Activated CD8-positive, alpha-beta memory T cell treated with anti-CD3 and anti-CD28 coated beads, Interleukin-2, amount 10 ng/mL, durations not matched to agents 7 days and 5 days (primary cell): Measurements from ENCODE around the gene TEX36. TPM values are rescaled to one million over a fixed set of nuclear protein-coding genes. Genes with fewer than 3 reads are reported as not detected.
"Not testable (repeated sequence)": the region's sequence is repeated elsewhere in the genome, so short reads cannot be mapped to it uniquely, and the experiment has no call there.

Experiments used
- ATAC-seq: fragments of 150-1000 bp; cut with Tn5 transposase; one replicate; pipeline ENCODE4 v1.10.0; 2021; ENCODE audit warnings: moderate library complexity
- CTCF ChIA-PET: fragments of 350-600 bp; sonication (Branson Sonifier 250); formaldehyde crosslinking; loops from one replicate; lab custom pipeline; 2021; ENCODE audit warnings: antibody characterized with exemption; lab: Charles Lee
- DNase-seq: peaks from one replicate; pipeline ENCODE4 v3.0.0-alpha.2; 2020
- H3K27ac Mint-ChIP-seq: one replicate; pipeline ENCODE4 v1.8.0; 2021; ENCODE audit warnings: mild to moderate bottlenecking, mixed read lengths
- H3K27me3 Mint-ChIP-seq: one replicate; pipeline ENCODE4 v1.8.0; 2021; ENCODE audit warnings: mixed read lengths
- H3K36me3 Mint-ChIP-seq: one replicate; pipeline ENCODE4 v1.8.0; 2021; ENCODE audit warnings: mild to moderate bottlenecking, mixed read lengths
- H3K4me1 Mint-ChIP-seq: one replicate; pipeline ENCODE4 v1.8.0; 2021; ENCODE audit warnings: mixed read lengths
- H3K4me3 Mint-ChIP-seq: one replicate; pipeline ENCODE4 v1.8.0; 2021; ENCODE audit warnings: mild to moderate bottlenecking, moderate library complexity, mixed read lengths
- H3K9me3 Mint-ChIP-seq: one replicate; pipeline ENCODE4 v1.8.0; 2022; ENCODE audit warnings: low read depth, mixed read lengths
- total RNA-seq, 2 experiments: library from RNA; stranded (reverse); gene quantifications; one replicate each; pipeline ENCODE4 v1.2.3, GENCODE V29; 2021

The TEX36 gene
- total RNA-seq, 2 experiments from 2014 or later = not detected

DNA sequence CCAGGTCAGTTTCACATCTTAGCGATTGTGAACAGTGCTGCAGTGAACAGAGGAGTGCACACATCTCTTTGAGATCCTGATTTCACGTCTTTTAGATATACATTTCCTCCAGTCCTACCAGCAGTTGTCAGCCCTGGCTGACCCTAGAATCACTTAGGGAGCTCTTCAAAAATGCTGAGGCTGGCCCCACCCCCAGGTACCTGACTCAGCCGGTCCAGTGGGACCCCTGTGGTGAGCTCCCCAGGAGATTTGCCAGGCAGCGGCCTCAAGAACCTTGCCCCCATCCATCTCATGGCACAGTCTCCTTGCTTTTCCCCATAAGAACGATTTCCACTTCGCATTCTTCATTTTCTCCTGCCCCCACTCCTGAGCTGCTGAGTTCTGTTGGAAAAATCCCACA is 45.5 kb downstream of the TEX36 start:
- Mint-ChIP-seq H3K4me1 (no peaks in the 10 kb centered on the region), H3K27me3 (no peaks in the 10 kb centered on the region), H3K9me3 (no peaks in the 10 kb centered on the region), H3K27ac (no peak overlapping the region), H3K36me3 (no peaks in the 10 kb centered on the region), H3K4me3 (no peak overlapping the region)
- DNase-seq (no peak), ATAC-seq (no peak)
- CTCF ChIA-PET = no interaction called here

GRCh38 chr10:125634606-125635005 is 48.4 kb downstream of the TEX36 start:
- ATAC-seq = no peak
- DNase-seq = no peak
- H3K9me3 Mint-ChIP-seq = no peaks in the 10 kb centered on the region
- no peaks in the 10 kb centered on the region for H3K4me1 Mint-ChIP-seq
- no peak overlapping the region for H3K4me3 Mint-ChIP-seq
- no peak overlapping the region for H3K27ac Mint-ChIP-seq
- no peaks in the 10 kb centered on the region for H3K36me3 Mint-ChIP-seq
- H3K27me3 Mint-ChIP-seq = no peaks in the 10 kb centered on the region
- CTCF ChIA-PET = no interaction called here

- CTCF ChIA-PET = interaction anchor here (0.6 kb wide), 1 partner anchor 641 kb away, joined by 3 read pairs; no protein-coding TSS in a partner anchor
- ATAC-seq (no peak), DNase-seq (no peak)
- no peaks in the 10 kb centered on the region for H3K9me3 Mint-ChIP-seq
- H3K27me3 Mint-ChIP-seq = no peaks in the 10 kb centered on the region
- H3K4me1 Mint-ChIP-seq = no peaks in the 10 kb centered on the region
- no peak overlapping the region for H3K4me3 Mint-ChIP-seq
- H3K36me3 Mint-ChIP-seq = no peaks in the 10 kb centered on the region
- H3K27ac Mint-ChIP-seq = no peak overlapping the region
Observed at GRCh38 chr10:125633517-125633999, 49.4 kb downstream of the TEX36 start.

DNA sequence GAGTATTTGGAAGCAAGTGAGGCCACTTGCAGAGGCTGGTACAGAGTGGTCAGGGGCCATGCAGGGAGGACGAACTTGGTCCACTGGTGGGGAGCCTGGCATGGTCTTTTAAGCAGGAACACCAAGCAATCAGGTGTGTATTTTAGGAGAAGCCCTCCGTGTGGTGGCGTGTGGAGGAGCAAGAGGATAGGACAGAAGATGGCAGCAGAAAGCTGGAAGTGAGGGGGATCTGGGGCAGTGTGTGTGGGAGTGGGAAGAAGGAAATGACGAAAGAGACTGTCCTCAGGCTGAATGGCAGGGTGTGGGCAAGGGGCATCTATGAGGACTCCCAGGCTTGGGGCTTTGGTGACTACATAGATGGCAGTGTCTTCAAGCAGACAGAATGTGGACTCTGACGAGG is 51.2 kb downstream of the TEX36 start:
- Mint-ChIP-seq H3K4me1 (no peaks in the 10 kb centered on the region), H3K36me3 (no peaks in the 10 kb centered on the region), H3K27ac (no peak overlapping the region), H3K4me3 (no peak overlapping the region), H3K9me3 (no peaks in the 10 kb centered on the region), H3K27me3 (no peaks in the 10 kb centered on the region)
- CTCF ChIA-PET = no interaction called here
- DNase-seq (no peak), ATAC-seq (no peak)

- DNase-seq = no peak
- no peaks in the 10 kb centered on the region for H3K36me3 Mint-ChIP-seq
- no peak overlapping the region for H3K27ac Mint-ChIP-seq
- H3K4me1 Mint-ChIP-seq = no peaks in the 10 kb centered on the region
- no peak overlapping the region for H3K4me3 Mint-ChIP-seq
- no peaks in the 10 kb centered on the region for H3K27me3 Mint-ChIP-seq
- no peaks in the 10 kb centered on the region for H3K9me3 Mint-ChIP-seq
- CTCF ChIA-PET = no interaction called here
- no peak for ATAC-seq
Observed at GRCh38 chr10:125629758-125630376, 53.1 kb downstream of the TEX36 start.

DNA sequence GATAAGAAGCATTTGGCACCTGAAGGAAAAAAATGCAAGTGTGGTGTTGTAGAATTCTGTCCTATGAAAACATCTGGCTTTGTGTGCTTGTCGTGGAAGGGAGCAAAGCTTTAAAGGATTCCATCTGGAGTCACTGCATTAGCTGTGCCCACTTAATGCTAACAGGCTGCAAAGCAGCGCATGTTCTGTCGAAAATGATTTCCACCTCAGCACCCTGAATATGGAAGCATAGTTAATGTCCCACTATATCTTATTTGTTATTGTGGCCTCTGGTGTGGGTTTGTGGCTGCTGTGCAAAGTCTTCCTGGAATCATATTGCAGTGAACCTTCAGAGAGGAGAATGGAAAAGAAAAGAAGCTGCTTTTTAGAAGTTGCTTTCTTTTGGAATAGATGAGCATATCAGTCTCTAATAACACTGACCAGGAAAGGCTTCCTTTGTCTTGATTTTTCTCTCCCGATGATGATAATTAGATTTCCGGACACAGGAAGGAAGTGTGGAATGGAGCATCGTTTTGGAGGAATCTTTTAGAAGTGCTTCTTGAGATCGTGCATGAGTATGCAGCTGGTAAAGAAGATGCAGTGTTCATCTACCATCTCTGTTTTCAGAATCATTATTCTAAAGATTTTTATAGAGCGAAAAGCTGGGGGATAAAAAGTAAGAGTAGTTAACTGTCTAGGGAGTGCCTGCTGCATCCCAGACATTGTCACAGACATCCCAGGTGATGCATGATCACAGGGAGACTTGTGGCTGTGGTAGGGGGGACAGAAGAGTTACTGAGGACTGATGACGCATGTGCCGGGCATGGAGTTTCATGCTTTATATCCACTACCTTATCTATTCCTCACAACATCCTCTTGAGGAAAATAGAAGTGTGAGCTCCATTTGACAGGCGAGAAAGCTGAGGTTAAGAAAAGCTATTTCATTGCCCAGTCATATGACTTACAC is 54.6 kb downstream of the TEX36 start:
- H3K27me3 Mint-ChIP-seq = no peaks in the 10 kb centered on the region

DNA sequence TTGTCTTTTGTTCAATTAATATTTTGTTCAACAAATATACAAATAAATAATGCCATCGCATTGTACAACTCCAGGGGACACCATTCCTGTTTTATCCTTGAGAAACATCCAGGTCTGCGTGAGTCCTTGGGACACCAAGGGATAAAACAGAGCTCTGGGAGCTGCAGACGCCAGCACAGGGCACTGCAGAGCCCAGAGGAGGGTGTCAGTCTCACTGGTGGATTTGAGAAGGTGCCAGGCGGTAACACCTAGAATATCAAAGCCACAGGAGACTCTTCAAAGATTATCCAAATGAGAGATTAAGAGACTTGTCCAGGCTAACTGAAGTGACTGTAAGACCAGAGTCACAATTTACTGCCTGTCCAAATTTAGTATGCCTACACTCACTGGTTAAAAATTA is 55.3 kb downstream of the TEX36 start:
- H3K36me3 Mint-ChIP-seq = no peaks in the 10 kb centered on the region
- ATAC-seq = no peak
- no peak overlapping the region for H3K4me3 Mint-ChIP-seq
- no peaks in the 10 kb centered on the region for H3K27me3 Mint-ChIP-seq
- no peaks in the 10 kb centered on the region for H3K9me3 Mint-ChIP-seq
- CTCF ChIA-PET = no interaction called here
- no peak for DNase-seq
- H3K27ac Mint-ChIP-seq = no peak overlapping the region
- no peaks in the 10 kb centered on the region for H3K4me1 Mint-ChIP-seq

More for the DNA sequence above, 54.6 kb downstream of the TEX36 start:
- H3K4me1 Mint-ChIP-seq = no peaks in the 10 kb centered on the region
- no peaks in the 10 kb centered on the region for H3K36me3 Mint-ChIP-seq
- CTCF ChIA-PET = no interaction called here
- ATAC-seq (no peak), DNase-seq (no peak)
- H3K9me3 Mint-ChIP-seq = no peaks in the 10 kb centered on the region
- no peak overlapping the region for H3K27ac Mint-ChIP-seq
- H3K4me3 Mint-ChIP-seq = no peak overlapping the region

GRCh38 chr10:125626671-125627070 is 56.3 kb downstream of the TEX36 start:
- H3K27me3 Mint-ChIP-seq = no peaks in the 10 kb centered on the region
- CTCF ChIA-PET = no interaction called here
- ATAC-seq = no peak
- no peaks in the 10 kb centered on the region for H3K4me1 Mint-ChIP-seq
- H3K27ac Mint-ChIP-seq = no peak overlapping the region
- no peaks in the 10 kb centered on the region for H3K9me3 Mint-ChIP-seq
- no peak for DNase-seq
- no peak overlapping the region for H3K4me3 Mint-ChIP-seq
- H3K36me3 Mint-ChIP-seq = no peaks in the 10 kb centered on the region

GRCh38 chr10:125625586-125625985 is 57.4 kb downstream of the TEX36 start:
- Mint-ChIP-seq H3K4me3 (no peak overlapping the region), H3K4me1 (no peaks in the 10 kb centered on the region), H3K27ac (no peak overlapping the region), H3K27me3 (no peaks in the 10 kb centered on the region), H3K9me3 (no peaks in the 10 kb centered on the region), H3K36me3 (no peaks in the 10 kb centered on the region)
- DNase-seq = no peak
- CTCF ChIA-PET = no interaction called here
- no peak for ATAC-seq

DNA sequence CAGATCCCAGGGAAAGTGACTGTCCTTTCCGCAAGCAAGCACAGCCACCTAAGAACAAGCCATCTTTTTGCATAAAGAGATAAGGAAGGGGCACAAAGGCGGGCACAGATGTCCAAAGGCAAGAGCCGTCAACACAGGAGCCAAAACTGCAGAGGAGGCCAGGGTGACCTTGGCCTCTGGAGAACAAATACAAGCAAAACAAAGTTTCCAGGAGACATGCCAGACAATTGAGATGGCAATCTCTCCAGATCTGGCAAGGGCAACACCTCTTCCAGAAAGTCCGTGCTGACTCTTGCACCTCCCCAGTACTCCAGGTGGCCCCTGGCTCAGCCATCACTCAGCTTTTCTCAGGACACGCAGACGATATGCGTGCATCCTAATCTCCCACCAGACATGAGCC is 58.2 kb downstream of the TEX36 start:
- no peaks in the 10 kb centered on the region for H3K4me1 Mint-ChIP-seq
- no peaks in the 10 kb centered on the region for H3K27me3 Mint-ChIP-seq
- no peak overlapping the region for H3K27ac Mint-ChIP-seq
- H3K4me3 Mint-ChIP-seq = no peak overlapping the region
- H3K9me3 Mint-ChIP-seq = no peaks in the 10 kb centered on the region
- ATAC-seq (no peak), DNase-seq (no peak)
- CTCF ChIA-PET = no interaction called here
- no peaks in the 10 kb centered on the region for H3K36me3 Mint-ChIP-seq

DNA sequence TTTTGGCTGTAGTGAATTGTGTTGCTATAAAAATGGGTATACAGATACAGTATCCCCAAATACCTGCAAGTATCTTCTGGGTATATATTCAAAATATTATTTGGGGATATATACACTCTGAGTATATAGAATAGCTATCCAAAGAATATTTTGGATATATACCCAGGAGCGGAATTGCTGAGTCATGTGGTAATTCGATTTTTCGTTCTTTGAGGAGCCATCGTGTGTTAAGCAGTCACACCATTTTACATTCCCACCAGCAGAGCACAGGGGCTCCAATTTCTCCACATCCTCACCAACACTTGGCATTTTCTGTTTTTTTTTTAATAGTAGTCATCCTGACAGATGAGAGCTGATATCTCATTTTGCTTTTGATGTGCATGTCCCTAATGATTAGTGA is 61.9 kb downstream of the TEX36 start:
- CTCF ChIA-PET = no interaction called here
- Mint-ChIP-seq H3K4me3 (no peak overlapping the region), H3K36me3 (no peaks in the 10 kb centered on the region), H3K9me3 (no peaks in the 10 kb centered on the region), H3K27me3 (no peaks in the 10 kb centered on the region), H3K27ac (no peak overlapping the region), H3K4me1 (no peaks in the 10 kb centered on the region)
- ATAC-seq (no peak), DNase-seq (no peak)

DNA sequence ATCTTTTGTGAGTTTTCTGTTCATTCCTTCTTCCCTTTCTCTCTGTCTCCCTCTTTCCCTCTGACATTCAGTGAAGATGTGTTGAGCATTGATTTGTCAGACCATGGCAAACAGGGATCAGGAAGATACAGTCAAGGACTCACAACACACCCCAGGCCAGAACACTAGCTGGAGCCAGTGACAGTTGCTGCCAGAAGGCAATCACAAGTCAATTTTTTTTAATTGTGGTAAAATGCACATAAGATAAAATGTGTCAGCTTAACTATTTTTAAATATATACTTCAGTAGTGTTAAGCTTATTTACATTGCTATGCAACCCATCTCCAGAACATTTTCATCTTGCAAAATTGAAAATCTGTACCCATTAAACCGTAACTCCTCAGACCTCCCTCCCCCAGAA is 62.6 kb downstream of the TEX36 start:
- no peaks in the 10 kb centered on the region for H3K36me3 Mint-ChIP-seq
- no peak overlapping the region for H3K27ac Mint-ChIP-seq
- H3K4me1 Mint-ChIP-seq = no peaks in the 10 kb centered on the region
- no peak overlapping the region for H3K4me3 Mint-ChIP-seq
- H3K27me3 Mint-ChIP-seq = no peaks in the 10 kb centered on the region
- no peaks in the 10 kb centered on the region for H3K9me3 Mint-ChIP-seq
- CTCF ChIA-PET = interaction anchor here (0.6 kb wide), 1 partner anchor 232 kb away, joined by 3 read pairs; no protein-coding TSS in a partner anchor
- ATAC-seq (no peak), DNase-seq (no peak)

DNA sequence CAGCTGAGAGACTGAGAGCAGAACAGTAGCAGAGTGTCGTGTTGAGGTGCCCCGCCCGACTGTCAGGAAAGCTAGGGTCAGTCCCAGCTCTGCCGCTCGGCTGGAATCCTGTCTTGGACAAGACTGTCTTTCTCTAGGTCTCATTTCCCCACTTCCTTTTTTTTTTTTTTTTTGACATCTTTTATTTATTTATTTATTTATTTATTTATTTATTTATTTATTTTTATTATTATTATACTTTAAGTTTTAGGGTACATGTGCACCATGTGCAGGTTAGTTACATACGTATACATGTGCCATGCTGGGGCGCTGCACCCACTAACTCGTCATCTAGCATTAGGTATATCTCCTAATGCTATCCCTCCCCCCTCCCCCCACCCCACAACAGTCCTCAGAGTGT is 69.9 kb downstream of the TEX36 start:
- ATAC-seq, H3K36me3 Mint-ChIP-seq, H3K27me3 Mint-ChIP-seq, DNase-seq, CTCF ChIA-PET, H3K4me3 Mint-ChIP-seq, H3K4me1 Mint-ChIP-seq, H3K27ac Mint-ChIP-seq, H3K9me3 Mint-ChIP-seq: not testable (repeated sequence)

DNA sequence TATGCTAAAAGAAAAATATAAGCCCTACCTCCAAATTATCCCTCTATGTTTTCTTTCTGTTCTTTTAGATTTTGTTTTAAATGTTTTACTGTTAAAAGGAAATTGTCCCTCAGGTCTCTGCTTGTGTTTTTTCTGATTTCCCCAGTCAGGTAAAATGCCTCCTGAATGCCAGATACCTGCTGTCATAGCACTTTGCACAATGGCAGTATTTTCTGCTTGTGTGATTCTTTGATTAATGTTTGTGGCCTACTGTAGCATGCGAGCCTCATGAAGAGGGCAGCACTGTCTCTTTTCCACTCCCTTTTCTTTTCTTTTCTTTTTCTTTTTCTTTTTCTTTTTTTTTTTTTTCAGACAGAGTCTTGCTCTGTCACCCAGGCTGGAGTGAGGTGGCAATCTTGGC is 71.2 kb downstream of the TEX36 start:
- CTCF ChIA-PET = no interaction called here
- no peak overlapping the region for H3K4me3 Mint-ChIP-seq

More for the DNA sequence above, 71.2 kb downstream of the TEX36 start:
- Mint-ChIP-seq H3K4me1 (no peaks in the 10 kb centered on the region), H3K27me3 (no peaks in the 10 kb centered on the region), H3K9me3 (no peaks in the 10 kb centered on the region), H3K27ac (no peak overlapping the region), H3K36me3 (no peaks in the 10 kb centered on the region)
- DNase-seq (no peak), ATAC-seq (no peak)
